HEK293 (cell line): ENCODE results near the gene SBSN.

Source experiments
- BCL11A ChIP-seq: fragments of 450-650 bp; formaldehyde crosslinking; IDR thresholded peaks from 2 replicates; pipeline ENCODE4 v1.5.1; 2016; ENCODE audit warnings: low read depth, missing biosample characterization, missing genetic modification characterization
- BCL11B ChIP-seq: fragments of 450-650 bp; formaldehyde crosslinking; IDR thresholded peaks from 2 replicates; pipeline ENCODE4 v1.5.1; 2016; ENCODE audit warnings: low read depth, missing biosample characterization, missing genetic modification characterization
- OSR2 ChIP-seq: fragments of 450-650 bp; formaldehyde crosslinking; IDR thresholded peaks from 2 replicates; pipeline ENCODE4 v1.5.1; 2016; ENCODE audit warnings: missing biosample characterization, missing genetic modification characterization
- PATZ1 ChIP-seq: fragments of 450-650 bp; formaldehyde crosslinking; IDR thresholded peaks from 2 replicates; pipeline ENCODE4 v1.5.1; 2016; ENCODE audit warnings: missing biosample characterization, missing genetic modification characterization
- RBAK ChIP-seq: fragments of 450-650 bp; formaldehyde crosslinking; IDR thresholded peaks from 2 replicates; pipeline ENCODE4 v1.5.1; 2016; ENCODE audit warnings: missing biosample characterization, missing genetic modification characterization
- REST ChIP-seq: fragments of 450-650 bp; formaldehyde crosslinking; IDR thresholded peaks from 2 replicates; pipeline ENCODE4 v1.5.1; 2016; ENCODE audit warnings: missing biosample characterization, missing genetic modification characterization
- SALL2 ChIP-seq: fragments of 450-650 bp; formaldehyde crosslinking; IDR thresholded peaks from 2 replicates; pipeline ENCODE4 v1.5.0; 2017; ENCODE audit warnings: missing biosample characterization, mild to moderate bottlenecking, missing genetic modification characterization, borderline replicate concordance
- TCF7L2 ChIP-seq: IDR thresholded peaks from 2 replicates; pipeline ENCODE4 v1.6.1; 2011; ENCODE audit warnings: low read depth, mild to moderate bottlenecking, inconsistent platforms, low read length, moderate library complexity, borderline replicate concordance
- WT1 ChIP-seq: fragments of 450-650 bp; formaldehyde crosslinking; IDR thresholded peaks from 2 replicates; pipeline ENCODE4 v1.5.1; 2016; ENCODE audit warnings: missing biosample characterization, missing genetic modification characterization
- YY1 ChIP-seq: fragments of 450-650 bp; formaldehyde crosslinking; IDR thresholded peaks from 2 replicates; pipeline ENCODE4 v1.5.1; 2018; ENCODE audit warnings: missing biosample characterization, missing genetic modification characterization
- ZBTB10 ChIP-seq: fragments of 450-650 bp; formaldehyde crosslinking; IDR thresholded peaks from 2 replicates; pipeline ENCODE4 v1.5.1; 2016; ENCODE audit warnings: missing biosample characterization, missing genetic modification characterization
- ZNF174 ChIP-seq: fragments of 450-650 bp; formaldehyde crosslinking; IDR thresholded peaks from 2 replicates; pipeline ENCODE4 v1.5.0; 2017; ENCODE audit warnings: missing biosample characterization, mild to moderate bottlenecking, missing genetic modification characterization
- ZNF2 ChIP-seq: fragments of 450-650 bp; formaldehyde crosslinking; IDR thresholded peaks from 2 replicates; pipeline ENCODE4 v1.5.1; 2016; ENCODE audit warnings: missing biosample characterization, missing genetic modification characterization
- ZNF23 ChIP-seq: fragments of 450-650 bp; formaldehyde crosslinking; IDR thresholded peaks from 2 replicates; pipeline ENCODE4 v1.5.1; 2016; ENCODE audit warnings: missing biosample characterization, missing genetic modification characterization, borderline replicate concordance
- ZNF26 ChIP-seq: fragments of 450-650 bp; formaldehyde crosslinking; IDR thresholded peaks from 2 replicates; pipeline ENCODE4 v1.5.1; 2016; ENCODE audit warnings: missing biosample characterization, missing genetic modification characterization
- ZNF292 ChIP-seq: fragments of 450-650 bp; formaldehyde crosslinking; IDR thresholded peaks from 2 replicates; pipeline ENCODE4 v1.5.1; 2016; ENCODE audit warnings: low read depth, missing biosample characterization, missing genetic modification characterization, borderline replicate concordance
- ZNF335 ChIP-seq: fragments of 450-650 bp; formaldehyde crosslinking; conservative IDR thresholded peaks from 2 replicates; pipeline ENCODE4 v1.5.1; 2016; ENCODE audit warnings: missing biosample characterization, missing genetic modification characterization
- ZNF394 ChIP-seq: fragments of 450-650 bp; formaldehyde crosslinking; IDR thresholded peaks from 2 replicates; pipeline ENCODE4 v1.5.1; 2016; ENCODE audit warnings: missing biosample characterization, missing genetic modification characterization, mild to moderate bottlenecking, moderate library complexity, borderline replicate concordance
- ZNF510 ChIP-seq: fragments of 450-650 bp; formaldehyde crosslinking; IDR thresholded peaks from 2 replicates; pipeline ENCODE4 v1.5.1; 2018; ENCODE audit warnings: mild to moderate bottlenecking, missing genetic modification characterization, missing biosample characterization; ENCODE audit not compliant: insufficient replicate concordance
- ZNF514 ChIP-seq: fragments of 450-650 bp; formaldehyde crosslinking; IDR thresholded peaks from 2 replicates; pipeline ENCODE4 v1.5.1; 2016; ENCODE audit warnings: missing biosample characterization, missing genetic modification characterization
- ZNF548 ChIP-seq: fragments of 450-650 bp; formaldehyde crosslinking; IDR thresholded peaks from 2 replicates; pipeline ENCODE4 v1.5.1; 2016; ENCODE audit warnings: missing biosample characterization, missing genetic modification characterization
- ZNF571 ChIP-seq: fragments of 450-650 bp; formaldehyde crosslinking; IDR thresholded peaks from 2 replicates; pipeline ENCODE4 v1.5.0; 2017; ENCODE audit warnings: missing biosample characterization, missing genetic modification characterization
- ZNF600 ChIP-seq: fragments of 450-650 bp; formaldehyde crosslinking; IDR thresholded peaks from 2 replicates; pipeline ENCODE4 v1.5.1; 2016; ENCODE audit warnings: missing biosample characterization, missing genetic modification characterization
- ZNF629 ChIP-seq: fragments of 450-650 bp; formaldehyde crosslinking; IDR thresholded peaks from 2 replicates; pipeline ENCODE4 v1.5.1; 2017; ENCODE audit warnings: missing biosample characterization, missing genetic modification characterization
- ZNF645 ChIP-seq: fragments of 450-650 bp; formaldehyde crosslinking; IDR thresholded peaks from 2 replicates; pipeline ENCODE4; 2016; ENCODE audit warnings: missing biosample characterization, missing genetic modification characterization
- ZNF76 ChIP-seq: fragments of 450-650 bp; formaldehyde crosslinking; IDR thresholded peaks from 2 replicates; pipeline ENCODE4; 2016; ENCODE audit warnings: low read depth, missing biosample characterization, missing genetic modification characterization, borderline replicate concordance
- ZNF837 ChIP-seq: fragments of 450-650 bp; formaldehyde crosslinking; IDR thresholded peaks from 2 replicates; pipeline ENCODE4 v1.5.1; 2016; ENCODE audit warnings: missing biosample characterization, missing genetic modification characterization
- ZNF843 ChIP-seq: fragments of 450-650 bp; formaldehyde crosslinking; IDR thresholded peaks from 2 replicates; pipeline ENCODE4 v1.5.1; 2016; ENCODE audit warnings: missing biosample characterization, missing genetic modification characterization

The SBSN gene

GRCh38 chr19:35495107-35496064, 32.7 kb downstream of the SBSN start (continued):
- no peak for TF ChIP-seq ZNF26
- TF ChIP-seq ZNF292 (tag by site-specific recombination): no peak
- TF ChIP-seq ZNF2 (tag by site-specific recombination): peak; percentile 87; the same call in 1 of the 2 replicates
- peak; percentile 36 for TF ChIP-seq ZNF335 (tag by site-specific recombination)
- no peak for TF ChIP-seq ZNF510 (tag by site-specific recombination)
- peak; percentile 94 for TF ChIP-seq REST (tag by site-specific recombination)
- peak; percentile 53; the same call in 1 of the 2 replicates for TF ChIP-seq PATZ1 (tag by site-specific recombination)
- TF ChIP-seq ZNF571 (tag by site-specific recombination): no peak
- no peak for TF ChIP-seq ZNF837 (tag by site-specific recombination)
- TF ChIP-seq ZNF548 (tag by site-specific recombination): no peak
- no peak; the same call in 1 of the 2 replicates for TF ChIP-seq ZNF843
- peak; percentile 61; the same call in 1 of the 2 replicates for TF ChIP-seq ZBTB10
- no peak for TF ChIP-seq OSR2 (tag by site-specific recombination)
- TF ChIP-seq ZNF645 (tag by site-specific recombination): no peak
- TF ChIP-seq ZNF23 (tag by site-specific recombination): no peak
- peak; percentile 58 for TF ChIP-seq ZNF600 (tag by site-specific recombination)
- peak; percentile 13; the same call in 1 of the 2 replicates for TF ChIP-seq ZNF629 (tag by site-specific recombination)
- no peak for TF ChIP-seq YY1 (tag by site-specific recombination)
- no peak; the same call in 1 of the 2 replicates for TF ChIP-seq ZNF76 (tag by site-specific recombination)
- TF ChIP-seq SALL2 (tag by site-specific recombination): no peak
- no peak for TF ChIP-seq ZNF514 (tag by site-specific recombination)
- TF ChIP-seq ZNF174: no peak
- TF ChIP-seq TCF7L2: no peak
- no peak for TF ChIP-seq RBAK
- TF ChIP-seq WT1: no peak
- TF ChIP-seq BCL11A: no peak
- no peak for TF ChIP-seq ZNF394 (tag by site-specific recombination)
- no peak for TF ChIP-seq BCL11B (tag by site-specific recombination)
